Ascending aorta (tissue), 2 donors: Measurements from ENCODE around the gene LRATD1. TPM values are rescaled to one million over a fixed set of nuclear protein-coding genes. Genes with fewer than 3 reads are reported as not detected.

Experiments used
- DNase-seq, 2 donors: peaks; one replicate each; pipeline ENCODE4 v3.0.0-alpha.2; 2019; ENCODE audit warnings: low spot score in 2 of 2
- H3K27ac ChIP-seq, 2 donors: fragments of 200-600 bp; sonication (generic); one replicate each; pipeline ENCODE4 v1.5.1; 2016 to 2017; ENCODE audit warnings: mild to moderate bottlenecking in 1 of 2
- H3K27me3 ChIP-seq: fragments of 200-600 bp; sonication (generic); one replicate; pipeline ENCODE4 v1.5.1; 2017
- H3K36me3 ChIP-seq, 2 donors: fragments of 200-600 bp; sonication (generic); one replicate each; pipeline ENCODE4 v1.5.1; 2016
- H3K4me1 ChIP-seq, 2 donors: fragments of 200-600 bp; sonication (generic); one replicate each; pipeline ENCODE4 v1.5.1; 2016 to 2017; ENCODE audit warnings: mild to moderate bottlenecking in 1 of 2
- H3K4me3 ChIP-seq, 2 donors: fragments of 200-600 bp; sonication (generic); one replicate each; pipeline ENCODE4 v1.5.1; 2016 to 2017; ENCODE audit warnings: mild to moderate bottlenecking in 1 of 2
- H3K9me3 ChIP-seq, 2 donors: fragments of 200-600 bp; sonication (generic); one replicate each; pipeline ENCODE4 v1.5.1; 2016
- intact Hi-C: fragments of 100-400 bp; cut with DNase I; formaldehyde crosslinking; loops from one replicate; pipeline ENCODE4 v1.15.1; 2023
- total RNA-seq: library from RNA; depleted of rRNA; stranded (reverse); fragments of >200 nt; gene quantifications from one replicate; pipeline ENCODE4 v1.1.0, GENCODE V29; 2016
- TF ChIP-seq, protein P1 (sequence below), 3 experiments: fragments of 200-600 bp in 2 of 3; fragments of 450-650 bp in 1 of 3; sonication (generic) in 2 of 3; IDR thresholded peaks; one replicate each; pipeline ENCODE4 v1.5.1; 2016 to 2019; ENCODE audit warnings: antibody characterized with exemption in 3 of 3, mild to moderate bottlenecking in 1 of 3, moderate library complexity in 1 of 3

The LRATD1 gene
- total RNA-seq, 1 donor from 2014 or later, result 5.7 TPM

DNA sequence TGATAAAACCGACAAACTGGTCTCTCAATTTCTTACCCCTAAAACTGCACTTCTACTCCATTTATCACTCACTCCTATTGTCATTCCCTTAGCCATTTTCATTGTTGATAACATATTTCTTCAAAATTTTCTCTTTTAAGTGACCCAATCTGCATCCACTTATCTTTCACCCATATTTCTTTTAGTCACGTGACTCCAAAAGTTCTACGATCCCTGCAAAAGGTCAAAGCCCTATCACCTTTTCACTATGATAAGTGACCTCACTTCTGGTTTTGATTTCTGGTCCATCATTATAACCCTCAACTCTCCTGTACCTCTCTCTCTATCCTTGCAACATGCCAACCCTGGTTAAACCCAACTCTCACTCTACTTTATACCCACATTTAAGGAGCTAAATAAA lies 49.1 kb downstream of the LRATD1 start:
- intact Hi-C loops, result no loop called here
- Histone ChIP-seq H3K9me3 (no peaks in the 10 kb centered on the region), H3K27ac (no peak overlapping the region), H3K4me3 (no peak overlapping the region), H3K27me3 (no peaks in the 10 kb centered on the region), H3K4me1 (no peaks in the 10 kb centered on the region), H3K36me3 (no peaks in the 10 kb centered on the region)
- no peak for DNase-seq
- TF ChIP-seq, protein P1, sequence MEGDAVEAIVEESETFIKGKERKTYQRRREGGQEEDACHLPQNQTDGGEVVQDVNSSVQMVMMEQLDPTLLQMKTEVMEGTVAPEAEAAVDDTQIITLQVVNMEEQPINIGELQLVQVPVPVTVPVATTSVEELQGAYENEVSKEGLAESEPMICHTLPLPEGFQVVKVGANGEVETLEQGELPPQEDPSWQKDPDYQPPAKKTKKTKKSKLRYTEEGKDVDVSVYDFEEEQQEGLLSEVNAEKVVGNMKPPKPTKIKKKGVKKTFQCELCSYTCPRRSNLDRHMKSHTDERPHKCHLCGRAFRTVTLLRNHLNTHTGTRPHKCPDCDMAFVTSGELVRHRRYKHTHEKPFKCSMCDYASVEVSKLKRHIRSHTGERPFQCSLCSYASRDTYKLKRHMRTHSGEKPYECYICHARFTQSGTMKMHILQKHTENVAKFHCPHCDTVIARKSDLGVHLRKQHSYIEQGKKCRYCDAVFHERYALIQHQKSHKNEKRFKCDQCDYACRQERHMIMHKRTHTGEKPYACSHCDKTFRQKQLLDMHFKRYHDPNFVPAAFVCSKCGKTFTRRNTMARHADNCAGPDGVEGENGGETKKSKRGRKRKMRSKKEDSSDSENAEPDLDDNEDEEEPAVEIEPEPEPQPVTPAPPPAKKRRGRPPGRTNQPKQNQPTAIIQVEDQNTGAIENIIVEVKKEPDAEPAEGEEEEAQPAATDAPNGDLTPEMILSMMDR (IDR thresholded peaks at IDR 0.05), result no peak
